GM12874 (cell line): ENCODE data around the gene B4GALT6.

Experiments used
- TF ChIP-seq, protein P1 (sequence below): IDR thresholded peaks from 2 replicates; pipeline ENCODE4 v1.5.1; 2011; ENCODE audit warnings: low read depth, mild to moderate bottlenecking, control low read depth, low read length, moderate library complexity; ENCODE audit not compliant: insufficient read depth

The B4GALT6 gene

GRCh38 chr18:31659576-31660177 is 24.7 kb downstream of the B4GALT6 start:
- TF ChIP-seq, protein P1, sequence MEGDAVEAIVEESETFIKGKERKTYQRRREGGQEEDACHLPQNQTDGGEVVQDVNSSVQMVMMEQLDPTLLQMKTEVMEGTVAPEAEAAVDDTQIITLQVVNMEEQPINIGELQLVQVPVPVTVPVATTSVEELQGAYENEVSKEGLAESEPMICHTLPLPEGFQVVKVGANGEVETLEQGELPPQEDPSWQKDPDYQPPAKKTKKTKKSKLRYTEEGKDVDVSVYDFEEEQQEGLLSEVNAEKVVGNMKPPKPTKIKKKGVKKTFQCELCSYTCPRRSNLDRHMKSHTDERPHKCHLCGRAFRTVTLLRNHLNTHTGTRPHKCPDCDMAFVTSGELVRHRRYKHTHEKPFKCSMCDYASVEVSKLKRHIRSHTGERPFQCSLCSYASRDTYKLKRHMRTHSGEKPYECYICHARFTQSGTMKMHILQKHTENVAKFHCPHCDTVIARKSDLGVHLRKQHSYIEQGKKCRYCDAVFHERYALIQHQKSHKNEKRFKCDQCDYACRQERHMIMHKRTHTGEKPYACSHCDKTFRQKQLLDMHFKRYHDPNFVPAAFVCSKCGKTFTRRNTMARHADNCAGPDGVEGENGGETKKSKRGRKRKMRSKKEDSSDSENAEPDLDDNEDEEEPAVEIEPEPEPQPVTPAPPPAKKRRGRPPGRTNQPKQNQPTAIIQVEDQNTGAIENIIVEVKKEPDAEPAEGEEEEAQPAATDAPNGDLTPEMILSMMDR = no peak

DNA sequence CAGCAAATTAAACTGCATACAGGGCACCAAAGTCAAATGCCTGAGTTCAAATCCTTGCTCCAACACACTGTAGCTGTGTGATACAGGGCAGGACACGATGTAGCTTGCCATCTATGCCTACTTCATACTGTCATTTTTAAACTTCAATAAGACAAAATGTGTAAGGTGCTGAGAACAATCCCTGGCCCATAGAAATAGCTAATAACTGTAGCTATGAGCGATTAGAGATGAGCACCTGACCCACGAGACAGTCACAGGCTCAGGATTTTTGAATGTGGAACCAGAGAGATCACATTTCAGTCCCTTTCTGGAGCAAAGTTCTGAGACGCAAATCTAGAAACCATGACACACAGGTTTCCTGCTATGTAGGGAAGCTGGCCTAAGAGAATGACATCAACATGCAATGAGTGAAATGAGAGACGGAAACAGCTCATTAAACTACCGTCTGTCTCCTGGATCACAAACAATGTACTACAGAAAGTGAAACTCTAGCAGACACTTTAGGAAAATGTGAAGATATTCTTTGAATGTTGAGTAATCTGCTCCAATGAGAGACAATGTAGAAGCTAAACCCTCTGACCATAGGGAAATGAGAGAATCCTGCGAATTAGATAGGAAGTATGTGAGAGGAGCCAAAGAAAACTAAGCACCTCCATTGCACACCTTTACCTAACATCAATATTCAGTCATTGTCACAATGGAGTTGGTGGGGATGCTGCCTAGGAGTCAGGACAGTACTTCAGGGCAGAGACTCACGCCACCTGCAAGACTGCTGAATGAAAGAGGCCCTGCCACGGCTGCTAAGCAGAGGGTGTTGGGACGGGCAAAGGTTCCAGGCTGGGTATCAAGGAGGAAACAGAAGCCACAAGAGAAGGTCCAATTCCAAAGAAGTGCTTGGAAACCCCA is 25.5 kb downstream of the B4GALT6 start:
- TF ChIP-seq, protein P1 = no peak

GRCh38 chr18:31657823-31658669 is 26.3 kb downstream of the B4GALT6 start:
- TF ChIP-seq, protein P1 = no peak

GRCh38 chr18:31656754-31657153 is 27.6 kb downstream of the B4GALT6 start:
- TF ChIP-seq, protein P1 = no peak

DNA sequence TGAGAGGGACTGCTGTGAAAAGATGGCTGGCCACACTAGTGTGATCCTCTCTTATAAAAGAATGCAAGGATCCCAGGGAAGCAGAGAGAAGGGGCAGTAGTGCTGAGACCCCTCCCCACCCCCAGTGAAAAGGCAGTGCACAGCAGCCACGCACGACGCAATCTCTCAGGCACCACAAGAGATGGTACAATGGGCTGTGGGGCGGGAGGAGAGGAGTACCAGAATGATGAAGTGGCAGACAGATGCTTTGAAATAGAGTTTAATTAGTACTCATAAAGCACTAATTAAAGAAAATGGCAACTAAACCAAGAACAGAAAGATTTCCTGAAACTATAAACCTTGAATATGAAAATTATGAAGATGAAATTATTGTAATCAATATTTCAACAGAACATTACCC is 29.0 kb downstream of the B4GALT6 start:
- TF ChIP-seq, protein P1 = no peak

GRCh38 chr18:31652877-31653276 is 31.5 kb downstream of the B4GALT6 start:
- TF ChIP-seq, protein P1 = no peak

DNA sequence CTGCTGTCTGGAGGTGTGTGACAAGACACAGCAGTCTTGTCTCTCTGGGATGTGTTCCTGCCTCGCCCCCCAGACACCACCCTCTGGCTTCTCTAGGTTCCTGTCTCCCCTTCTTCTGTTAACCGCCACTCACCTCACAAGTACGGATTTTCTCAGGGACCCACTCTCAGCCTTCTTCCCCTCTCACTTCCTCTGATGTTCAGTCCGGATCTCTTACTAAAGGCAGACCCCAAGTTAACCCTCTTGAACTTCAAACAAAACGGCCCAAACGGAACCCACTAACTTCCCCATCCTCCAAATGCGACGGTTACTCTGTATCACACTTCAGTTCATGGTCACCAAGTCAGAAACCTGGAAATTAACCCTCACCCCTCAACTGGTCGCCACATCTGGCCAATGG is 32.0 kb downstream of the B4GALT6 start:
- TF ChIP-seq, protein P1 = no peak
